Small intestine (tissue), 4 donors: ENCODE measurements around the gene REL. TPM values are rescaled to one million over a fixed set of nuclear protein-coding genes. Genes with fewer than 3 reads are reported as not detected.

Experiments
- polyA plus RNA-seq, 4 donors: library from polyadenylated mRNA; stranded (reverse) in 3 of 4; unstranded in 1 of 4; fragments of 200-250 nt in 3 of 4; fragments of 120-200 nt in 1 of 4; gene quantifications; one replicate each; pipeline versions ENCODE4 v1.2.1 to v1.2.3, GENCODE V29; 2013
- donor health status: healthy with polysubstance abuse.
- donor health status: Bipolar disorder and iron deficiency.
- donor health status: healthy.

REL gene
- polyA plus RNA-seq, 4 donors, result 0.81 to 10.3 (median 2.9) TPM

Other genes with a start within 250 kb of the REL start
- gene PAPOLG, start 125.3 kb upstream of the REL start, polyA plus RNA-seq, result 10 to 100 TPM in 1 of 4 donors, 1 to 10 TPM in 3; 2.7 to 10.4 (median 3.7) TPM
- 10 to 100 TPM; 10.3 to 28.8 (median 12.1) TPM for gene PEX13, start 136.1 kb downstream of the REL start, polyA plus RNA-seq
- gene PUS10, start 136.7 kb downstream of the REL start, polyA plus RNA-seq, result 10 to 100 TPM in 2 of 4 donors, 1 to 10 TPM in 2; 4.6 to 16.7 (median 9.3) TPM
- gene SANBR, start 184.3 kb downstream of the REL start, polyA plus RNA-seq, result 10 to 100 TPM in 1 of 4 donors, 1 to 10 TPM in 3; 1.9 to 12.0 (median 5.0) TPM